ENCODE measurements around the gene MRAP2.

DNA sequence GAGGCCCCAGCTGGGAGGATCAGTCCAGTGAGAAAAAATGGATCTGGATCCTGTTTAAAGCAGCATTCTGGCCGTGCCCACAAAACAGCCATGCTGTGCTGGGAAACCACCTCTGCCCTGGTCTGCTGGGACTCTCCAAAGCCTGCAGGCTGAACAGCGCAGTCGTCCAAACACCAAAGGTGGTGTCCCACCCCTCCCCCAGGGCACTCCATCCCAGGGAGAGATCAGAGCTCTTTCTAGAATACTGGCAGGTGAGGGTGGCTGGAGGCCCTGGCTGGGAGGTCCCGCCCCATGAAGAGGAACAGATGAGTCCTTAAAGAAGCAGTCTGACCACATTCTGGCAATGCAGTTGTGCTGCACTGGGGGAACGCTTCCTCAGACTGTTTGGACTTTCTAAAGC, 84.6 kb downstream of the MRAP2 start:
- TF ChIP-seq TAF1 (IDR thresholded peaks at IDR 0.05; ENCODE audit: borderline replicate concordance, insufficient read depth, low read length) (no peak), POLR2AphosphoS5 (IDR thresholded peaks at IDR 0.05; ENCODE audit: low read depth, low read length) (no peak), SIN3A (IDR thresholded peaks at IDR 0.05; ENCODE audit: borderline replicate concordance, insufficient read depth, low read length) (no peak)

All from PFSK-1 (cell line).